ENCODE data around the gene SEC23A. TPM values are rescaled to one million over a fixed set of nuclear protein-coding genes. Genes with fewer than 3 reads are reported as not detected.
A peak's percentile ranks its signal among the peaks of the same experiment; 100 is the strongest.

Gene SEC23A
- total and polyA plus RNA-seq, 2 of the 13 experiments (the other 11 are each of a cell fraction or from before 2014, with no cell fraction given), result 403 to 887 TPM

GRCh38 chr14:39023939-39024871, 78.8 kb downstream of the SEC23A start (continued):
- TF ChIP-seq, protein P1, sequence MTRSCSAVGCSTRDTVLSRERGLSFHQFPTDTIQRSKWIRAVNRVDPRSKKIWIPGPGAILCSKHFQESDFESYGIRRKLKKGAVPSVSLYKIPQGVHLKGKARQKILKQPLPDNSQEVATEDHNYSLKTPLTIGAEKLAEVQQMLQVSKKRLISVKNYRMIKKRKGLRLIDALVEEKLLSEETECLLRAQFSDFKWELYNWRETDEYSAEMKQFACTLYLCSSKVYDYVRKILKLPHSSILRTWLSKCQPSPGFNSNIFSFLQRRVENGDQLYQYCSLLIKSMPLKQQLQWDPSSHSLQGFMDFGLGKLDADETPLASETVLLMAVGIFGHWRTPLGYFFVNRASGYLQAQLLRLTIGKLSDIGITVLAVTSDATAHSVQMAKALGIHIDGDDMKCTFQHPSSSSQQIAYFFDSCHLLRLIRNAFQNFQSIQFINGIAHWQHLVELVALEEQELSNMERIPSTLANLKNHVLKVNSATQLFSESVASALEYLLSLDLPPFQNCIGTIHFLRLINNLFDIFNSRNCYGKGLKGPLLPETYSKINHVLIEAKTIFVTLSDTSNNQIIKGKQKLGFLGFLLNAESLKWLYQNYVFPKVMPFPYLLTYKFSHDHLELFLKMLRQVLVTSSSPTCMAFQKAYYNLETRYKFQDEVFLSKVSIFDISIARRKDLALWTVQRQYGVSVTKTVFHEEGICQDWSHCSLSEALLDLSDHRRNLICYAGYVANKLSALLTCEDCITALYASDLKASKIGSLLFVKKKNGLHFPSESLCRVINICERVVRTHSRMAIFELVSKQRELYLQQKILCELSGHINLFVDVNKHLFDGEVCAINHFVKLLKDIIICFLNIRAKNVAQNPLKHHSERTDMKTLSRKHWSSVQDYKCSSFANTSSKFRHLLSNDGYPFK (CRISPR knock-in tag; IDR thresholded peaks at IDR 0.05; ENCODE audit: borderline replicate concordance), result no peak
- TF ChIP-seq NFIC (IDR thresholded peaks at IDR 0.05; ENCODE audit: low read length), result peak; percentile 100
- 0 out of 2 replicates have a peak, but pooled peaks have one; percentile 27 for TF ChIP-seq ZNF598 (CRISPR knock-in tag; IDR thresholded peaks at IDR 0.05; ENCODE audit: borderline replicate concordance)
- TF ChIP-seq TBP (CRISPR knock-in tag; IDR thresholded peaks at IDR 0.05), result no peak
- TF ChIP-seq NAIF1 (CRISPR knock-in tag; IDR thresholded peaks at IDR 0.05; ENCODE audit: borderline replicate concordance), result no peak; the same call in 1 of the 2 replicates
- peak; percentile 68; the same call in 1 of the 2 replicates for TF ChIP-seq ETV5 (CRISPR knock-in tag; IDR thresholded peaks at IDR 0.05; ENCODE audit: borderline replicate concordance)
- TF ChIP-seq, protein P2, sequence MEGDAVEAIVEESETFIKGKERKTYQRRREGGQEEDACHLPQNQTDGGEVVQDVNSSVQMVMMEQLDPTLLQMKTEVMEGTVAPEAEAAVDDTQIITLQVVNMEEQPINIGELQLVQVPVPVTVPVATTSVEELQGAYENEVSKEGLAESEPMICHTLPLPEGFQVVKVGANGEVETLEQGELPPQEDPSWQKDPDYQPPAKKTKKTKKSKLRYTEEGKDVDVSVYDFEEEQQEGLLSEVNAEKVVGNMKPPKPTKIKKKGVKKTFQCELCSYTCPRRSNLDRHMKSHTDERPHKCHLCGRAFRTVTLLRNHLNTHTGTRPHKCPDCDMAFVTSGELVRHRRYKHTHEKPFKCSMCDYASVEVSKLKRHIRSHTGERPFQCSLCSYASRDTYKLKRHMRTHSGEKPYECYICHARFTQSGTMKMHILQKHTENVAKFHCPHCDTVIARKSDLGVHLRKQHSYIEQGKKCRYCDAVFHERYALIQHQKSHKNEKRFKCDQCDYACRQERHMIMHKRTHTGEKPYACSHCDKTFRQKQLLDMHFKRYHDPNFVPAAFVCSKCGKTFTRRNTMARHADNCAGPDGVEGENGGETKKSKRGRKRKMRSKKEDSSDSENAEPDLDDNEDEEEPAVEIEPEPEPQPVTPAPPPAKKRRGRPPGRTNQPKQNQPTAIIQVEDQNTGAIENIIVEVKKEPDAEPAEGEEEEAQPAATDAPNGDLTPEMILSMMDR (CRISPR knock-in tag; IDR thresholded peaks at IDR 0.05), result no peak
- no peak; the same call in none of the 2 replicates for TF ChIP-seq ATF7-NPFF (CRISPR knock-in tag; IDR thresholded peaks at IDR 0.05; ENCODE audit: low read depth)
- TF ChIP-seq KDM1A (CRISPR knock-in tag; IDR thresholded peaks at IDR 0.05), result peak; percentile 87; the same call in 1 of the 2 replicates
- TF ChIP-seq, protein P3, sequence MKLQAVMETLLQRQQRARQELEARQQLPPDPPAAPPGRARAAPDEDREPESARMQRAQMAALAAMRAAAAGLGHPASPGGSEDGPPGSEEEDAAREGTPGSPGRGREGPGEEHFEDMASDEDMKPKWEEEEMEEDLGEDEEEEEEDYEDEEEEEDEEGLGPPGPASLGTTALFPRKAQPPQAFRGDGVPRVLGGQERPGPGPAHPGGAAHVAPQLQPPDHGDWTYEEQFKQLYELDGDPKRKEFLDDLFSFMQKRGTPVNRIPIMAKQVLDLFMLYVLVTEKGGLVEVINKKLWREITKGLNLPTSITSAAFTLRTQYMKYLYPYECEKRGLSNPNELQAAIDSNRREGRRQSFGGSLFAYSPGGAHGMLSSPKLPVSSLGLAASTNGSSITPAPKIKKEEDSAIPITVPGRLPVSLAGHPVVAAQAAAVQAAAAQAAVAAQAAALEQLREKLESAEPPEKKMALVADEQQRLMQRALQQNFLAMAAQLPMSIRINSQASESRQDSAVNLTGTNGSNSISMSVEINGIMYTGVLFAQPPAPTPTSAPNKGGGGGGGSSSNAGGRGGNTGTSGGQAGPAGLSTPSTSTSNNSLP (IDR thresholded peaks at IDR 0.05; ENCODE audit: low read depth, low read length), result peak; percentile 100
- TF ChIP-seq ZNF556 (CRISPR knock-in tag; IDR thresholded peaks at IDR 0.05; ENCODE audit: borderline replicate concordance), result peak; percentile 75; the same call in 1 of the 2 replicates
- TF ChIP-seq ATF1 (CRISPR knock-in tag; IDR thresholded peaks at IDR 0.05), result peak; percentile 85
- no peak for TF ChIP-seq MATR3 (CRISPR knock-in tag; IDR thresholded peaks at IDR 0.05)
- peak; percentile 63; the same call in 1 of the 2 replicates for TF ChIP-seq ARID2 (CRISPR knock-in tag; IDR thresholded peaks at IDR 0.05; ENCODE audit: borderline replicate concordance)
- TF ChIP-seq ZNF550 (CRISPR knock-in tag; IDR thresholded peaks at IDR 0.05; ENCODE audit: borderline replicate concordance), result no peak
- peak; percentile 76; the same call in 1 of the 2 replicates for TF ChIP-seq ZBTB3 (CRISPR knock-in tag; IDR thresholded peaks at IDR 0.05; ENCODE audit: borderline replicate concordance, low read depth)
- TF ChIP-seq JUN (CRISPR knock-in tag; IDR thresholded peaks at IDR 0.05), result peak; percentile 92
- no peak for TF ChIP-seq THAP7 (CRISPR knock-in tag; IDR thresholded peaks at IDR 0.05)
- no peak for TF ChIP-seq ZNF709 (CRISPR knock-in tag; IDR thresholded peaks at IDR 0.05)
- TF ChIP-seq PHB2 (IDR thresholded peaks at IDR 0.05; ENCODE audit: partially characterized antibody), result no peak
- peak; percentile 78 for TF ChIP-seq GATAD1 (CRISPR knock-in tag; IDR thresholded peaks at IDR 0.05)
- 0 out of 2 replicates have a peak, but pooled peaks have one; percentile 29 for TF ChIP-seq ZNF354B (CRISPR knock-in tag; IDR thresholded peaks at IDR 0.05)
